Activated CD8-positive, alpha-beta memory T cell treated with anti-CD3 and anti-CD28 coated beads for 4 hours (primary cell): ENCODE data around the gene RHOV.

ENCODE experiments used
- DNase-seq, 2 donors: peaks; one replicate each; pipeline ENCODE4 v3.0.0-alpha.2; 2020; ENCODE audit warnings: low read depth in 2 of 2

Gene RHOV

DNA sequence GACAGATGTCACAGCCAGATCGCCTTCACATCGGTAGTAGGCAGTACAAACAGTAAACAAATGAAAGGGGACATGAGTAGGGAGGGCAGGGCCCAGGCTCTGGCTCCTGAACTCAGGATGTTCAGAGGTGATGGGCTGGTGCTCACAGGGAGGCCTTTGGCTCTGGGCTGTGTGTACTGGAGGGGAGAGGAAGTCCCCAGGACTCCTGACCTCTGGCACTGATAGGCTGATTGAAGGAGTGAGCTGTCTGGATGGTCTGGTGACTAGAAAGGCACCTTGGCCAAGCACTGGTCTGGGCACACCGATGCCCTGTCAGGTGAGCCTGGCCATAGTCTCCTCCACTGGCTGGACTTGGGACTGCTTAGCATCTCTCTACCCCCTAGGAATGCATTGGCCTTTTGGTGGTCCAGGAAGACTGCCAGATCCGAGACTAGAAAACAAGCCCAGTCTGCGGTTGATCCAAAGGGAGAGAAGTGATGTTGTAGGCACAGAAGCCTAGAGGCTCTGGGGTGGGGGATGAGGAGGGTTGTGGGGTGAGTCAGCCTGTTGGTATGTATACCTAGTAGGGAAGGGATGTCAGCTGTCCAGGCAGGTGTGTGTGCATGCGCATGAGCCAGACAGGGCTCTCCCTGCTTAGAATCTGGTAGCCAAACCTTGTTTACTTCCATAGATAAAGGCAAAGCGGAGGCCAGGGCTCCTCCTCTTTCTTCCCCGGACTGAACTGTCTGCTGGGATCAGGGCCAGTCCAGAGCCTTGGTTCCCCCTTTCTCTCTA lies 28.3 kb downstream of the RHOV start:
- no peak for DNase-seq

DNA sequence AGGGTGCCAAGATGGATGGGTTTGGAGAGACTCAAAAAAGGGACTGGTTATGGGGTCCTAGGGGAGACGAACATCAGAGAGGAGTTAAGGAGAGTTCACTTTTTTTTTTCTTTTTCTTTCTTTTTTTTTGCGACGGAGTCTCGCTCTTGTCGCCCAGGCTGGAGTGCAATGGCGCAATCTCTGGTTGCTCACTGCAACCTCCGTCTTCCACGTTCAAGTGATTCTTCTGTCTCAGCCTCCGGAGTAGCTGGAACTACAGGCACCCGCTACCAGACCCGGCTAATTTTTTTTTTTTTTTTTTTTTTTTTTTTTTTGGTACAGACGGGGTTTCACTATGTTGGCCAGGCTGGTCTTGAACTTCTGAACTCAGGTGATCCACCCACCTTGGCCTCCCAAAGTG lies 29.0 kb downstream of the RHOV start:
- no peak for DNase-seq

DNA sequence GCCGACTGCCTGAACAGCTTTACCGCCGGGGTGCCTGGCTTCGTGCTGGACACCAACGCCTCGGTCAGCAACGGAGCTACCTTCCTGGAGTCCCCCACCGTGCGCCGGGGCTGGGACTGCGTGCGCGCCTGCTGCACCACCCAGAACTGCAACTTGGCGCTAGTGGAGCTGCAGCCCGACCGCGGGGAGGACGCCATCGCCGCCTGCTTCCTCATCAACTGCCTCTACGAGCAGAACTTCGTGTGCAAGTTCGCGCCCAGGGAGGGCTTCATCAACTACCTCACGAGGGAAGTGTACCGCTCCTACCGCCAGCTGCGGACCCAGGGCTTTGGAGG lies 29.4 kb downstream of the RHOV start:
- DNase-seq: no peak

DNA sequence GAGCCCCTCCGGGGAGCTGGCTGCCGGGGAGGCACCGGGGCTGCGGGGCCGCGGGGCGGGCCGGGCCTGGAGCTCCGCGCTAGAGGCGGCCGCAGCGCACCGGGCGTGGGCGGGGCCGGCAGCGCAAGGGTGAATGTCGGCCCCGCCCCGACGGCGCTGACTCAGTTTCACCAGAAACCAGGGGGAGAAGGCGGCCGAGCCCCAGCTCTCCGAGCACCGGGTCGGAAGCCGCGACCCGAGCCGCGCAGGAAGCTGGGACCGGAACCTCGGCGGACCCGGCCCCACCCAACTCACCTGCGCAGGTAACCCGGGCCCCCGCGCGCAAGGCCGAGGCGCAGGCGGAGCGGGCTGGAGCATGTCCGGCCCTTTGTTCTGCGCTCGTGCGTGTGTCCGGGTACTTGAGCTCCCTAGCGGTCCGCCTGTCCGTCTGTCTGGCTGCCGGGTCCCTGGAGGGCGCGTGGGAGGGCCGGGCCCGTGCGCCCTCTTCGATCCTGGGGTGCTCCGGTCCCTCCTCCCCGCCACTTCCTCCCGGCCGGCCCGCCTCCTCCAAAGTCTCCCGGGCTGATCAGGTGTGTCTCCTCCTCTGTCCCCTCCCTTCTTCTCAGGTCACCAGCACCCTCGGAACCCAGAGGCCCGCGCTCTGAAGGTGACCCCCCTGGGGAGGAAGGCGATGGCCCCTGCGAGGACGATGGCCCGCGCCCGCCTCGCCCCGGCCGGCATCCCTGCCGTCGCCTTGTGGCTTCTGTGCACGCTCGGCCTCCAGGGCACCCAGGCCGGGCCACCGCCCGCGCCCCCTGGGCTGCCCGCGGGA lies 29.9 kb downstream of the RHOV start, which contains the start of gene SPINT1:
Gene SPINT1, plus strand, starts transcription at position 164 of the 811 bp plus-strand sequence. Its CDS starts 507 bp downstream, at position 671.
- peak; percentile 44 to 63 for DNase-seq

DNA sequence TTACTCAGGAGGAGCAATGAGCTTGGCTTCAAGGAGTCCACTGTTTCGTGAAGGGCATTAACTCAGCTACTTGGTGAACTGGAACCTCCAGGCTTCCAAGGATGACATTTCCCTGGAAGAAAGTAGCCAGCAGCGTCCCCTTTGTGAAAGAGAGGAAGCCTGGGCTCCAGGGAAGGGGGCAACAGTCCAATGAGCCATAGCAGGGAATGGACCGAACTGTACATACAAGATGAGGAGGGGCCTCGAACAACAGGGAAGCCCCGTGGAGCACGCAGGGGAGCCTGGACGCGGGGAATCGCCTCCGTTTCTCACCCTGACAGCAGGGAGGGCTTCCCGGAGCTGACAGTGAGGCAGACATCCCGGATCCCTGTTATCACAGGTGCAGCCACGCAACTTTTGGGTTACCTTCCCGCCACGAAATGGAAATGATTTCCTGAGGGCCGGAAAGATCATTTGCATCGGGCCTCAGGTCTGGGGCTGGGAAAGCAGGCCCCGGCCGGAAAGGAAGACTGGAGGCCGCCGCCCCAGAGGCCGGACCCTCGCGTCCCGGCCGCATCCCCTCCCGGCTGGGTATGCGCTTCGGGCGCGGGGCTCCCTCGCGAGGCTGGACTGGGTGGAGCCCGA lies 30.7 kb downstream of the RHOV start:
- DNase-seq: no peak

DNA sequence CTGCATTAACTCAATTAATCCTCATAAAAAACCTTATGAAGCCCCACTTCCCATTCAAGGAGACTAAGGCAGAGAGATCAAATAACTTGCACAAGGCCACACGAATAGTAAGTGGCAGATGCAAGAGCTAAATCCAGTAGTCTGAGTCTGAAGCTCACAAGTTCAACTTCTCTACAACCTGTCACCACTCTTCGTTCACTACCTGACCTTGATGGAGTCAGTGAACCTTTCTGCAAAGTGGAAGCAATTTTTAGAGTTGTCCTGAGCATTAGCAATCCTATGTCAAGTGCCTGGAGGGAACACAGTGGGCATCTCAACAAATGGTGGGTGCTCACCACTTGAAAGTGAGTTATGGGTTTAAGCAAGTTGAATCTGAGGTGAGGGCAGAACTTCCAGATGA lies 32.3 kb downstream of the RHOV start:
- no peak for DNase-seq

DNA sequence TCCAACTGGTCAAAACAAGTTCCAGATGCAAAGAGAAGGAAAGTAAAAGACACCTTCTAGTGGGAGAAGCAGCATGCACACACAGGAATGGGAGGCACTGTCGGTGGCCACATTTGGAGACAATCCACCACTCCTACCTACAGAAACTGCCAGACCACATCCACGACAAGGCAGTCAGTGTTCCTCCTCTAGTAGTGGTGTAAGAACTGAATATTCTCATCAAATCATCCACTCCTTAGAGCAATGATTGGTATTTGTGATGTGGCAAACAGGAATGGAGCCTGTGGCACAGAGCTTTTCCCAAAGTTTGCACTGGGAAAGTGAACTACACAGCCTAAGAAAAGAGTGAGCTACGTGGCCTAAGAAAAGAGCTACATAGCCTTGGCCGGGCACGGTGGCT lies 35.3 kb downstream of the RHOV start:
- DNase-seq: no peak

DNA sequence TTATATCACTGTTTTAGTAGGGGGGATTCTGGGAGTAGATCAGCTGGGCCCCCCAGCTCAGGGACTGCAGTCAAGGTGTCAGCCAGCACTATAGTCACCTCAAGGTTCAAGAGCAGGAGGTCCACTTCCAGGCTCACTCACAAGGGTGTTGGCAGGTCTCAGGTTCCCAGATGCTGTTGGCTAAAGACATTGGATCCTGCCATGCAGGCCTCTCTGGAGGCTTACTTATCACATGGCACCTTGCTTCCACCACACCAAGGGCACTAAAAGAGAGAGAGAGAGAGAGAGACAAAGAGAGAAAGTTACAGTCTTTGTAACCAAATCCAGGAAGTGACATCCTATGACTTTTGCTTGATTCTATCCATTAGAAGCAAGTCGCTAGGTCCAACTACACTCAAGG lies 38.0 kb downstream of the RHOV start:
- DNase-seq: no peak

DNA sequence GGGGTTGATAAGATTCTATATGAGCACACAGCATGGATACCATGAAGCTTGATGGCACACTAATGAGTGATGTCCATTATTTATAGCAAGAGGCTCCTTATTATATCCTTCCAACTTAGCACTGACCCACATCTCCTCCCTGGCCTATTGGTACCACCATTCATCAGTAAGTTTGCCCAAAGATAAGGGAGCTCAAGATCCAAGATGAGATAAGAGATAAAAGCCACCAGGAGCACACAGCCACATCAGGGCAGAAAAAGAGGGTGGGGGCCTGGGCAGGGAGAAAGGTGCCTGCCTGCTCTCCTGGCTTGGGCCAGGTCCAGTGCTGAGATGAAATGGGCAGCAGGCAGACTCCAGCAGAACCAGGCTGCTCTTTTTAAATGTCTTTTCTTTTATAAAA lies 41.1 kb downstream of the RHOV start:
- no peak for DNase-seq

DNA sequence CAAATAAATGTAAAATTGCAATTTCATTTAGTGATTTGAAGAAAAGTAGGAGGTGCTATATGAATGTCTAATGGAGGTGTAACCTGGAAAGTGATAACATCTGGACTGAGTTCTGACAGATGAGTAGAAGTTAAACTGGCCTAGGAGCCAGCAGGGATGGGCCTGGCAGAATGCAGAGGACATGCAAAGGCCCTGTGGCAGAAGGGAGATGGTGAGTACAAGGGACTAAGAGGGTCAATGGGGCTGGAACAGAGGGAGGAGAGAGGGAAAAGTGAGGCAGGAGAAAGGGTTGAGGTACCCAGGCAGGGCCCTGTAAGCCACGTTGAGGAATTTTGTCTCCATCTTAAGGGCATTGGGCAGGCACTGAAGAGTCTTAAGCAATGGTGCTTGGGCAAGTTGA lies 42.2 kb downstream of the RHOV start:
- no peak for DNase-seq

DNA sequence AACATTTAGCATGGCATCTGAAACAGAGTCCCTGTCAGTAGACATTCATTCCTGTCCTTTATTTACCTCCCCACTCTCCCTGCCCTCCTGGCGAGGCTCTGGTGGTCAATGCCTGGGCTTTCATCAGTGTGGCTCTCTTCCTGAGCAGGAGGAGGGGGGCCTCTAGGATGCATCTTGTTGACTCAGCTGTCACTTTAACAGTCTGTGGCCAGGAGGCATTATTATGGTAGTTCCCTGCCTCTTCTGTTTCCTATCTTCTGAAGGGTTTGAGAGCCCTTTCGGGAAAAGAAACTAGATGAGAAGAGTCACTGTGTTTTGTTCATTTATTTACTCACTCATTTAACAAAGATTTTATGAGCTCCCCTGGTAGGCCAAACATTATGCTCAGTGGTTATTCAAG lies 43.1 kb downstream of the RHOV start:
- DNase-seq: no peak

DNA sequence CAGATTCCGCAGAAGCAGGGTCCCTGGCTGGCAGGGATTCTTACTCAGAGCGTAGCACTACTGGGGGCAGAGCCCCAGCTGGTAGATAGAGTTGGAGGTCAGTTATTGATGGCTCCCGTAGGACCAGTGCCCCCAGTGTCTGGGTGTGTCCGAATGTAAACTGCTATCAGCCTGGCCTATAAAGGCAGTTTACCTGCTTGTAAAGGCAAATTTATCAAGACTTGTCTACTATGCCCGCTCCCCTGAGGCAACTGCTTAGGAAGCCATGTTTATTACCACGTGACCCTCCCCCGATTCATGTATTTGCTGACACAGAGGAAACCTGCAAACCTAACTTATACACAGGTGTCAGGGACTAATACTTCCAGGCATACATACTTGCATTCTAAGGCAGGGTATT lies 44.9 kb downstream of the RHOV start:
- DNase-seq: no peak

DNA sequence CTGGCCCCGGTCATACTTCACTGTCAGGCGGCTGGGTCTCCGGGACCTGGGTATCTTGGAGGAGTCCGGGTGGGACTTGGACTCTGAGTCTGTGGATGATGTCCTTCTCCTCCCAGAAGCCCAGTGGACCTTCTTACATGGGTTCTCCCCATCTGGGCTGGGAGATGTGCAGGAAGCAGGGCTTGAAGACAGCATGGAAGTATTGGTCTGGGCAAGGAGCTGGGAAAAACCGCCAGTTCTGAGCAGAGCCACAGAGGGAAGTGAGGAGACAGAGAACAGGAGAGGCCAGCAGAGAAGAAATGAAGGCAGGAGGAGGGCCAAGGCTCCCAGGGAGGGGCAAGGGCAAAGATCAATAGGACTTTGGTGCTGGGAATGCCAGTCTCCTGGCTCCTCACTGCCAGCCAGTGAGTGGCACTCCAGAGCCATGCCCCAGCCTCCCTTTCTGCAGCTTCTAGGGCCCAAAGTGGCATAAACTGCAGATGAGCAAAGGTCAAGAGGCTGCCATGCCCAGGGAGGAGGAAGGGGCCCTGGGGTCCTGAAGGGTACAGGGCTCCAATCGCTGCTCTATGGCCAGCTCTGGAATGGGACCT lies 45.5 kb downstream of the RHOV start, which contains the start of gene PPP1R14D:
Gene PPP1R14D, minus strand, starts transcription at position 262 of the 590 bp plus-strand sequence. Its CDS starts 67 bp downstream, at position 195.
- DNase-seq: no peak

DNA sequence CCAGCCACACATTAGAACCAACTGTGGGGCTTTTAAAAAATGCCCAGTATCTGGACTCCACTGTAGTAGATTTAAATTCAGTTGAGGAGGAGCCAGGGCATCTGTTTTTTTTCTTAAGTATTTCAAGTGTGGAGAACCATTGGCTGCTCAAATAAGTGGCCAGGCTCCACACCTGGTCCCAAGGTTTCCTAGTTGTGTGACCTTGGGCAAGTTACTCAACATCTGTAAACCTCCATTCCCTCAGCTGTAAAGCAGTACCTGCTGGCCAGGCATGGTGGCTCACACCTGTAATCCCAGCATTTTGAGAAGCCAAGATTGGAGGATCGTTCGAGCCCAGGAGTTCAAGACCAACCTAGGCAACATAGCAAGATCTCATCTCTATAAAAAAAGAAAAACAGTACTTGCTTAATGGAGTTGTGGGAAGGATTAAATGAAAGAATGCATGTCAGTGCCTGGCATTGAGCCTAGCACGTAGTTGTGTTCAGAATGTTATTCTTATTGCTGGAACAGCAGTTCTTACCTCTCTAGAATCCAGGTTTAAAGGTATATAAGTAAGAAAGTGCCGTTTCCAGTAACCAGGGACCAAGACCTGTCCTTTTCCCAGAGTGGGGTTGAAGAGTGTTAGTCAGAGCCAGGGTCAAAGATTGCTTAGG lies 47.5 kb downstream of the RHOV start:
- DNase-seq: no peak

DNA sequence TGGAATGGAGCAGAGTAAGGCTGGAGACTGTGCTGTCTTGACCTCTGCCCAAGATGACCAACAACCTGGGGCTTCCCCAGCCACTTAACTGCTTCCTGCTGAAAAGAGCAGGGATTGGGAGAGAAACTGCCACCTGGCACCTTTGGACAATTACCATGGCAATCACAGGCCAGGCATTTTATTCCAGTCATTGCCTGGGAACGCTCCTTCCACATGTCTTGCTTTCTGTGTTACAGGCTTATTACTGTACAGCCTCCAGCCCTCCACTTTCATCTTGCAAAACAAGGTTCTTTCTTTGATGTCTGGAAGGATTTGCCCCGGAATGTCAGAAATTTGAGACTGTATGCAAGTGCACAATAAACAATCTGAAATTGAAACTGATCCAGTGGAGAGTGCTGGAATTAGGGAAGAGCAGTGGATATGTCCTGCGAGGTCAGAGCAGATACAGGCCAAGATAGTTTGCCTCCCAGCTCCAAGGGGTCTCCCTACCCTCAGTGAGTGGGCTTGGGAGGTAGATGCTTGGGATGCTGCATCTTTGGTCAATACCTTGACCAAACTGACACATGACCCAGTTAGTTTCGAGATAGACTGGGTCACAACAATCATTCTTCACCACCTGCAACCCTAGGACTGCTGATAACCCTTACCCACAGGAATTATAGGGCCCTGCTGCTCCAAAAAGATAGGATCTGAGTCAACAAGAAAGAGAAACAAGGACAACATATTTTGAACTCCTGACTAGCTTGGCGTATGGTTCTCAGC lies 48.2 kb downstream of the RHOV start:
- DNase-seq: no peak

DNA sequence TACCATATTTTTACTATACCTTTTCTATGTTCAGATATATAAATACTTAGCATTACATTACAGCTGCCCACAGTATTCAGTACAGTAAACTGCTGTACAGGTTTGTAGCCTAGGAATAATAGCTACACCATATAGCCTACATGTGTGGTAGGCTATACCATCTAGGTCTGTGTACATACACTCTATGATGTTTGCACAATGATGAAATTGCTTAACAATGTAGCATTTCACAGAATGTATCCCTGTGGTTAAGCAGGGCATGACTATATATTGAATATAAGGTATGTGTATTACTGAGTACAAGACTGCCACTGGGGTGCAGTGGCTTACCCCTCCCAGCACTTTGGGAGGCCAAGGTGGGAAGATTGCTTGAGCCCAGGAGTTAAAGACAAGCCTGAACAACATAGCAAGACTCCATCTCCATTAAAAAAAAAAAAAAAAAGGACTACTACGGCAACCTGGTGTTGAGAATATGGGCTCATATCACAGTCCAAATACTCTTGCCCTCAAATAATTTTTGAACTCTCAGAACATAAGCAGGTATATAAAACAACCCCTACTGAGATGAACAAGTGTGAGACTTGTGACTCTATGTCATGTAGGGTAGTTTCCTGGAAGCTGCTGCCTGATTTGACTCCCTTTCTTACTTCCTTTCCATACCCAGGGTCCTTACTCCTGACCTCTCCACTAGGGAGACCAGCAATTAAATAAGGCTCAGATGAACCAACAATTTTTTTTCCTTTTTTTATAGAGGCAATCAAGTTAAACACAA lies 50.3 kb downstream of the RHOV start:
- no peak for DNase-seq
